HCT116 (cell line): Measurements from ENCODE around the gene SMAD7. TPM values are rescaled to one million over a fixed set of nuclear protein-coding genes. Genes with fewer than 3 reads are reported as not detected.

Experiments
- ATAC-seq: fragments of 200-7000 bp; cut with Tn5 transposase; 2 replicates; pipeline ENCODE4 v1.9.1; 2020; ENCODE audit warnings: mild to moderate bottlenecking, moderate library complexity
- BruUV-seq: library from RNA; stranded (reverse); fragments of 400-500 nt; replicated peaks from 2 replicates; lab custom pipeline; 2021; lab: Mats Ljungman, UMichigan
- CTCF ChIA-PET: fragments of 300-600 bp; sonication (Branson Sonifier 250); formaldehyde crosslinking; loops from one replicate; lab custom pipeline; 2021; ENCODE audit warnings: antibody characterized with exemption; lab: Charles Lee
- POLR2A ChIA-PET: fragments of 300-600, 350-600 bp; sonication (Branson Sonifier 250); formaldehyde crosslinking; loops from one replicate; lab custom pipeline; 2021; ENCODE audit warnings: antibody characterized with exemption; lab: Charles Lee
- RAD21 ChIA-PET, 2 experiments: fragments of 300-600 bp; sonication (Branson Sonifier 250); formaldehyde crosslinking; loops; one replicate each; lab custom pipeline; 2023; ENCODE audit warnings: low total read pairs in 2 of 2; ENCODE audit not compliant: uncharacterized antibody in 2 of 2, unreplicated experiment in 2 of 2, low non-redundant PET in 1 of 2; lab: Charles Lee
- DNase-seq: peaks from one replicate; pipeline ENCODE4 v3.0.0-alpha.2; 2010; ENCODE audit warnings: low read depth, low spot score
- H2AFZ ChIP-seq: fragments of 200-600 bp; shearing (Covaris generic), sonication (generic); 2 replicates; pipeline ENCODE4 v1.6.1; 2017; ENCODE audit warnings: low read depth, mixed run types, mixed read lengths, antibody characterized with exemption, low read length; ENCODE audit not compliant: poor library complexity, severe bottlenecking
- H3K27ac ChIP-seq: 2 replicates; pipeline ENCODE4 v1.5.1; 2012; ENCODE audit warnings: low read depth, low read length
- H3K27me3 ChIP-seq: fragments of 200-600 bp; sonication (generic); 2 replicates; pipeline ENCODE4 v1.6.1; 2016; ENCODE audit warnings: mixed run types, low read length, mixed read lengths; ENCODE audit not compliant: insufficient read depth
- H3K36me3 ChIP-seq, 2 experiments: fragments of 200-500 bp in 1 of 2; fragments of 200-600 bp in 1 of 2; sonication (Bioruptor generic) in 1 of 2; sonication (generic) in 1 of 2; 2 replicates each; pipeline versions ENCODE4 v1.5.1 to v1.6.1; 2014 to 2016; ENCODE audit warnings: low read length in 2 of 2, inconsistent platforms in 1 of 2, mixed read lengths in 1 of 2, mixed run types in 1 of 2; ENCODE audit not compliant: insufficient read depth in 2 of 2, control insufficient read depth in 1 of 2
- H3K4me1 ChIP-seq, 2 experiments: fragments of 200-600 bp in 1 of 2; sonication (generic) in 1 of 2; 2 replicates each; pipeline versions ENCODE4 v1.5.1 to v1.6.1; 2012 to 2017; ENCODE audit warnings: low read length in 2 of 2, inconsistent platforms in 1 of 2, mild to moderate bottlenecking in 1 of 2, mixed read lengths in 1 of 2, mixed run types in 1 of 2, moderate library complexity in 1 of 2; ENCODE audit not compliant: insufficient read depth in 2 of 2, control insufficient read depth in 1 of 2
- H3K4me2 ChIP-seq: fragments of 200-600 bp; sonication (generic); 2 replicates; pipeline ENCODE4 v1.6.1; 2017; ENCODE audit warnings: mixed run types, low read length, mixed read lengths
- H3K4me3 ChIP-seq, 2 experiments: fragments of 200-600 bp in 1 of 2; sonication (generic) in 1 of 2; replicated peaks in 1 of 2; 2 replicates each; pipeline ENCODE4 v1.5.1; 2011 to 2016; ENCODE audit warnings: low read length in 2 of 2, control low read depth in 1 of 2, low read depth in 1 of 2, mild to moderate bottlenecking in 1 of 2, mixed read lengths in 1 of 2, mixed run types in 1 of 2
- H3K79me2 ChIP-seq: fragments of 200-600 bp; sonication (generic); 2 replicates; pipeline ENCODE4 v1.6.1; 2017; ENCODE audit warnings: mild to moderate bottlenecking, mixed run types, low read length, moderate library complexity, mixed read lengths; ENCODE audit not compliant: insufficient read depth
- H3K9ac ChIP-seq: fragments of 200-600 bp; sonication (generic); 2 replicates; pipeline ENCODE4 v1.6.1; 2016; ENCODE audit warnings: low read length, mixed read lengths
- H3K9me2 ChIP-seq: fragments of 200-600 bp; sonication (generic), shearing (Covaris generic); 2 replicates; pipeline ENCODE4 v1.6.1; 2017; ENCODE audit warnings: mixed run types, mild to moderate bottlenecking, moderate library complexity; ENCODE audit not compliant: insufficient read depth
- H3K9me3 ChIP-seq, 2 experiments: fragments of 200-500 bp in 1 of 2; fragments of 200-600 bp in 1 of 2; sonication (Bioruptor generic) in 1 of 2; sonication (generic) in 1 of 2; 2 replicates each; pipeline ENCODE4 v1.6.1; 2014 to 2017; ENCODE audit warnings: low read length in 2 of 2, mixed read lengths in 2 of 2, inconsistent platforms in 1 of 2, low read depth in 1 of 2, mild to moderate bottlenecking in 1 of 2, mixed run types in 1 of 2, moderate library complexity in 1 of 2; ENCODE audit not compliant: control insufficient read depth in 1 of 2, insufficient read depth in 1 of 2
- H4K20me1 ChIP-seq: fragments of 200-600 bp; sonication (generic), shearing (Covaris generic); 2 replicates; pipeline ENCODE4 v1.6.1; 2017; ENCODE audit warnings: mixed run types, mild to moderate bottlenecking, moderate library complexity; ENCODE audit not compliant: insufficient read depth
- ATF3 ChIP-seq: IDR thresholded peaks from 2 replicates; pipeline ENCODE4 v1.6.1; 2012
- CEBPB ChIP-seq: IDR thresholded peaks from 2 replicates; pipeline ENCODE4 v1.6.1; 2012; ENCODE audit warnings: low read depth
- EGR1 ChIP-seq: IDR thresholded peaks from 2 replicates; pipeline ENCODE4 v1.6.1; 2012; ENCODE audit warnings: low read depth
- EZH2 ChIP-seq: fragments of 200-600 bp; sonication (generic); IDR thresholded peaks from 2 replicates; pipeline ENCODE4 v1.6.1; 2017; ENCODE audit warnings: antibody characterized with exemption, mixed run types
- EZH2phosphoT487 ChIP-seq: fragments of 200-600 bp; IDR thresholded peaks from 2 replicates; pipeline ENCODE4 v1.6.1; 2018; ENCODE audit warnings: antibody characterized with exemption, borderline replicate concordance
- FOSL1 ChIP-seq: IDR thresholded peaks from 2 replicates; pipeline ENCODE4 v1.6.1; 2012; ENCODE audit warnings: low read depth
- MAX ChIP-seq: IDR thresholded peaks from 2 replicates; pipeline ENCODE4 v1.6.1; 2012
- SRF ChIP-seq: IDR thresholded peaks from 2 replicates; pipeline ENCODE4 v1.6.1; 2012; ENCODE audit warnings: low read depth
- TCF7L2 ChIP-seq: IDR thresholded peaks from 2 replicates; pipeline ENCODE4 v1.7.0; 2011; ENCODE audit warnings: borderline replicate concordance, inconsistent platforms; ENCODE audit not compliant: insufficient read depth, insufficient read length; ENCODE audit errors: extremely low read depth
- YY1 ChIP-seq: IDR thresholded peaks from 2 replicates; pipeline ENCODE4 v1.6.1; 2011; ENCODE audit warnings: low read length, low read depth, moderate library complexity, mild to moderate bottlenecking; ENCODE audit not compliant: insufficient replicate concordance; ENCODE audit errors: extremely low read depth
- ZBTB33 ChIP-seq: IDR thresholded peaks from 2 replicates; pipeline ENCODE4 v1.6.1; 2011; ENCODE audit warnings: mild to moderate bottlenecking, low read length, moderate library complexity; ENCODE audit not compliant: insufficient replicate concordance; ENCODE audit errors: extremely low read depth
- ZFX ChIP-seq: fragments of 450-650 bp; IDR thresholded peaks from 2 replicates; pipeline ENCODE4 v1.6.1; 2017
- intact Hi-C: fragments of 100-400 bp; cut with micrococcal nuclease; formaldehyde crosslinking; loops from 2 replicates; pipeline ENCODE4 v1.10.0; 2022
- total RNA-seq: library from RNA; stranded (reverse); gene quantifications from one replicate; pipeline ENCODE4 v1.2.1, GENCODE V29; 2021; ENCODE audit not compliant: unreplicated experiment
- TF ChIP-seq, protein P1 (sequence below), 3 experiments: fragments of 200-600 bp in 1 of 3; sonication (generic) in 1 of 3; IDR thresholded peaks in 2 of 3; conservative IDR thresholded peaks in 1 of 3; 2 replicates each; pipeline ENCODE4 v1.5.1; 2012 to 2017; ENCODE audit warnings: low read depth in 2 of 3, low read length in 2 of 3, antibody characterized with exemption in 1 of 3, borderline replicate concordance in 1 of 3, control low read depth in 1 of 3, mild to moderate bottlenecking in 1 of 3, mixed read lengths in 1 of 3, mixed run types in 1 of 3, moderate library complexity in 1 of 3; ENCODE audit not compliant: insufficient read depth in 1 of 3

Gene SMAD7
- total RNA-seq, 1 experiment from 2014 or later = 7.2 TPM

GRCh38 chr18:48889981-48890762 lies 60.6 kb downstream of the SMAD7 start:
- Histone ChIP-seq H3K36me3 (no peaks in the 10 kb centered on the region), H3K79me2 (no peaks in the 10 kb centered on the region), H3K4me3 (no peak overlapping the region), H3K9ac (no peak overlapping the region), H3K9me2 (no peaks in the 10 kb centered on the region), H2AFZ (no peak overlapping the region), H3K27me3 (no peaks in the 10 kb centered on the region), H4K20me1 (no peaks in the 10 kb centered on the region), H3K27ac (no peak overlapping the region), H3K9me3 (no peaks in the 10 kb centered on the region), H3K4me2 (no peak overlapping the region), H3K4me1 (peaks cover 0 to 12% of the 10 kb centered on the region in 2 experiments; a peak in 1 of 4 replicates)
- DNase-seq = no peak
- ChIA-PET RAD21 (no interaction called here), POLR2A (no interaction called here), CTCF (no interaction called here)
- TF ChIP-seq EGR1 (no peak), SRF (no peak), ZBTB33 (no peak), FOSL1 (no peak), ATF3 (no peak), CEBPB (no peak), MAX (no peak), EZH2 (no peak), EZH2phosphoT487 (no peak), ZFX (no peak), YY1 (no peak), TCF7L2 (no peak)
- TF ChIP-seq, protein P1, sequence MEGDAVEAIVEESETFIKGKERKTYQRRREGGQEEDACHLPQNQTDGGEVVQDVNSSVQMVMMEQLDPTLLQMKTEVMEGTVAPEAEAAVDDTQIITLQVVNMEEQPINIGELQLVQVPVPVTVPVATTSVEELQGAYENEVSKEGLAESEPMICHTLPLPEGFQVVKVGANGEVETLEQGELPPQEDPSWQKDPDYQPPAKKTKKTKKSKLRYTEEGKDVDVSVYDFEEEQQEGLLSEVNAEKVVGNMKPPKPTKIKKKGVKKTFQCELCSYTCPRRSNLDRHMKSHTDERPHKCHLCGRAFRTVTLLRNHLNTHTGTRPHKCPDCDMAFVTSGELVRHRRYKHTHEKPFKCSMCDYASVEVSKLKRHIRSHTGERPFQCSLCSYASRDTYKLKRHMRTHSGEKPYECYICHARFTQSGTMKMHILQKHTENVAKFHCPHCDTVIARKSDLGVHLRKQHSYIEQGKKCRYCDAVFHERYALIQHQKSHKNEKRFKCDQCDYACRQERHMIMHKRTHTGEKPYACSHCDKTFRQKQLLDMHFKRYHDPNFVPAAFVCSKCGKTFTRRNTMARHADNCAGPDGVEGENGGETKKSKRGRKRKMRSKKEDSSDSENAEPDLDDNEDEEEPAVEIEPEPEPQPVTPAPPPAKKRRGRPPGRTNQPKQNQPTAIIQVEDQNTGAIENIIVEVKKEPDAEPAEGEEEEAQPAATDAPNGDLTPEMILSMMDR (IDR thresholded peaks at IDR 0.05 in 2 of 3, conservative IDR thresholded peaks at IDR 0.05 in 1 of 3; ENCODE audit: borderline replicate concordance in 1 of 3, insufficient read depth in 1 of 3, low read depth in 2 of 3, low read length in 2 of 3) = no peak
- no TSS peak for BruUV-seq
- ATAC-seq = no peak
- intact Hi-C loops = no loop called here
